Upper lobe of left lung (tissue), 6 donors: ENCODE data around the gene MACROD2. TPM values are rescaled to one million over a fixed set of nuclear protein-coding genes. Genes with fewer than 3 reads are reported as not detected.

Experiments used
- ATAC-seq, 2 donors: fragments of 200-7000 bp; cut with Tn5 transposase; one replicate each; pipeline ENCODE4 v1.9.1; 2022; ENCODE audit warnings: mild to moderate bottlenecking in 2 of 2, moderate library complexity in 2 of 2; ENCODE audit not compliant: low FRiP score in 2 of 2
- DNase-seq, 2 donors: peaks; one replicate each; pipeline ENCODE4 v3.0.0-alpha.2; 2019 to 2020
- H3K27ac ChIP-seq, 4 donors: fragments of 200-600 bp; sonication (generic); one replicate each; pipeline ENCODE4 v1.5.1; 2016 to 2019
- H3K27me3 ChIP-seq, 4 donors: fragments of 200-600 bp; sonication (generic); one replicate each; pipeline ENCODE4 v1.5.1; 2017 to 2019
- H3K36me3 ChIP-seq, 4 donors: fragments of 200-600 bp; sonication (generic); one replicate each; pipeline ENCODE4 v1.5.1; 2016 to 2019
- H3K4me1 ChIP-seq, 4 donors: fragments of 200-600 bp; sonication (generic); one replicate each; pipeline ENCODE4 v1.5.1; 2018 to 2019
- H3K4me3 ChIP-seq, 4 donors: fragments of 200-600 bp; sonication (generic); one replicate each; pipeline ENCODE4 v1.5.1; 2017 to 2019; ENCODE audit warnings: mild to moderate bottlenecking in 2 of 4, moderate library complexity in 1 of 4
- H3K9me3 ChIP-seq, 4 donors: fragments of 200-600 bp; sonication (generic); one replicate each; pipeline ENCODE4 v1.5.1; 2018 to 2019
- CTCF ChIP-seq, 6 experiments: fragments of 450-650 bp in 4 of 6; fragments of 200-600 bp in 2 of 6; sonication (generic) in 2 of 6; IDR thresholded peaks; one replicate each; pipeline ENCODE4 v1.5.1; 2016 to 2019; ENCODE audit warnings: antibody characterized with exemption in 6 of 6
- EP300 ChIP-seq, 4 donors: sonication (generic); formaldehyde crosslinking; IDR thresholded peaks; one replicate each; pipeline ENCODE4 v1.5.1; 2017; ENCODE audit warnings: antibody characterized with exemption in 4 of 4, control low read depth in 2 of 4
- POLR2A ChIP-seq, 4 donors: fragments of 450-650 bp; IDR thresholded peaks; one replicate each; pipeline ENCODE4 v1.5.1; 2016 to 2017; ENCODE audit warnings: antibody characterized with exemption in 4 of 4, mild to moderate bottlenecking in 2 of 4
- POLR2AphosphoS5 ChIP-seq, 2 donors: sonication (generic); formaldehyde crosslinking; IDR thresholded peaks; one replicate each; pipeline ENCODE4 v1.5.1; 2017; ENCODE audit warnings: antibody characterized with exemption in 2 of 2
- WGBS, 2 donors: methylation state at CpG; one replicate each; pipeline ENCODE4 v1.1.5; 2017 to 2018; 5-methylcytosine and 5-hydroxymethylcytosine counted together
- total RNA-seq, 6 donors: library from RNA; depleted of rRNA in 4 of 6; stranded (reverse); fragments of >200 nt in 4 of 6; gene quantifications; one replicate each; pipeline versions ENCODE4 v1.1.0 to v1.2.1, GENCODE V29; 2016 to 2021
- donor health status: DM: no; HTN: no; CAD: no; lungs with moderate emphysema.
- donor health status: DM: no; HTN: yes; CAD: no; lungs with severe emphysema.

The MACROD2 gene
- total RNA-seq, 6 donors from 2014 or later = 20.7 to 84.3 (median 36.3) TPM

- Histone ChIP-seq H3K9me3 (no peaks in the 10 kb centered on the region), H3K27ac (no peak overlapping the region), H3K4me1 (no peaks in the 10 kb centered on the region), H3K27me3 (no peaks in the 10 kb centered on the region), H3K36me3 (no peaks in the 10 kb centered on the region), H3K4me3 (no peak overlapping the region)
- WGBS, 2 donors = 69 to 81% methylated on average over 2 of the region's 2 CpGs
- no peak for DNase-seq
- ATAC-seq = no peak
- TF ChIP-seq CTCF (IDR thresholded peaks at IDR 0.05) = no peak
- no peak for TF ChIP-seq POLR2AphosphoS5 (IDR thresholded peaks at IDR 0.05)
- TF ChIP-seq EP300 (IDR thresholded peaks at IDR 0.05) = no peak
- no peak for TF ChIP-seq POLR2A (IDR thresholded peaks at IDR 0.05)
Observed at GRCh38 chr20:14853079-14853478, 857.8 kb downstream of the MACROD2 start.

- DNase-seq = no peak
- no peaks in the 10 kb centered on the region for H3K4me1 ChIP-seq
- no peaks in the 10 kb centered on the region for H3K9me3 ChIP-seq
- H3K27me3 ChIP-seq = no peaks in the 10 kb centered on the region
- no peak overlapping the region for H3K27ac ChIP-seq
- 91 to 93% methylated on average over 2 of the region's 2 CpGs for WGBS, 2 donors
- no peak overlapping the region for H3K4me3 ChIP-seq
- no peaks in the 10 kb centered on the region for H3K36me3 ChIP-seq
- ATAC-seq = no peak
- TF ChIP-seq POLR2A (IDR thresholded peaks at IDR 0.05) (no peak), EP300 (IDR thresholded peaks at IDR 0.05) (no peak), POLR2AphosphoS5 (IDR thresholded peaks at IDR 0.05) (no peak), CTCF (IDR thresholded peaks at IDR 0.05) (no peak)
Observed at GRCh38 chr20:14855171-14855570, 859.9 kb downstream of the MACROD2 start.

- Histone ChIP-seq H3K4me1 (no peaks in the 10 kb centered on the region), H3K4me3 (no peak overlapping the region), H3K27ac (no peak overlapping the region), H3K27me3 (no peaks in the 10 kb centered on the region), H3K36me3 (no peaks in the 10 kb centered on the region), H3K9me3 (no peaks in the 10 kb centered on the region)
- TF ChIP-seq POLR2A (IDR thresholded peaks at IDR 0.05) = no peak
- TF ChIP-seq POLR2AphosphoS5 (IDR thresholded peaks at IDR 0.05) = no peak
- TF ChIP-seq EP300 (IDR thresholded peaks at IDR 0.05) = no peak
- TF ChIP-seq CTCF (IDR thresholded peaks at IDR 0.05) = no peak
- ATAC-seq (no peak), DNase-seq (no peak)
Observed at GRCh38 chr20:14859627-14860026, 864.3 kb downstream of the MACROD2 start.

GRCh38 chr20:14860410-14860814, 865.1 kb downstream of the MACROD2 start:
- Histone ChIP-seq H3K9me3 (no peaks in the 10 kb centered on the region), H3K27me3 (no peaks in the 10 kb centered on the region), H3K36me3 (no peaks in the 10 kb centered on the region), H3K27ac (no peak overlapping the region), H3K4me1 (no peaks in the 10 kb centered on the region), H3K4me3 (no peak overlapping the region)
- TF ChIP-seq CTCF (IDR thresholded peaks at IDR 0.05) = no peak
- TF ChIP-seq EP300 (IDR thresholded peaks at IDR 0.05) = no peak
- TF ChIP-seq POLR2A (IDR thresholded peaks at IDR 0.05) = no peak
- TF ChIP-seq POLR2AphosphoS5 (IDR thresholded peaks at IDR 0.05) = no peak
- no peak for DNase-seq
- ATAC-seq = no peak
- WGBS, 2 donors = 27 to 31% methylated on average over 4 of the region's 4 CpGs

GRCh38 chr20:14861028-14861699, 865.8 kb downstream of the MACROD2 start:
- no peak overlapping the region for H3K4me3 ChIP-seq
- H3K9me3 ChIP-seq = no peaks in the 10 kb centered on the region
- ATAC-seq = no peak
- no peaks in the 10 kb centered on the region for H3K36me3 ChIP-seq
- 78 to 87% methylated on average over 4 of the region's 4 CpGs for WGBS, 2 donors
- H3K27ac ChIP-seq = no peak overlapping the region
- H3K27me3 ChIP-seq = no peaks in the 10 kb centered on the region
- H3K4me1 ChIP-seq = no peaks in the 10 kb centered on the region
- TF ChIP-seq POLR2A (IDR thresholded peaks at IDR 0.05) = no peak
- no peak for TF ChIP-seq POLR2AphosphoS5 (IDR thresholded peaks at IDR 0.05)
- no peak for TF ChIP-seq EP300 (IDR thresholded peaks at IDR 0.05)
- no peak for TF ChIP-seq CTCF (IDR thresholded peaks at IDR 0.05)
- no peak for DNase-seq
